H1 (cell line): ENCODE results near the gene ZNF446. TPM values are rescaled to one million over a fixed set of nuclear protein-coding genes. Genes with fewer than 3 reads are reported as not detected.

Source experiments
- CEBPB ChIP-seq: IDR thresholded peaks from 2 replicates; pipeline ENCODE4 v1.6.1; 2012; ENCODE audit warnings: low read depth, low read length
- CHD2 ChIP-seq: IDR thresholded peaks from 2 replicates; pipeline ENCODE4 v1.6.1; 2012; ENCODE audit warnings: low read length, improper control_type of control experiment
- FOSL1 ChIP-seq: IDR thresholded peaks from 2 replicates; pipeline ENCODE4 v1.6.1; 2011; ENCODE audit warnings: mild to moderate bottlenecking, low read depth, low read length, moderate library complexity; ENCODE audit not compliant: insufficient read depth
- KDM4A ChIP-seq: IDR thresholded peaks from one replicate; pipeline ENCODE4 v1.7.1; 2012; ENCODE audit warnings: low read depth, mild to moderate bottlenecking, moderate library complexity, low read length, inconsistent platforms; ENCODE audit not compliant: severe bottlenecking
- POU5F1 ChIP-seq: IDR thresholded peaks from 2 replicates; pipeline ENCODE4 v1.6.1; 2011; ENCODE audit warnings: low read depth, mild to moderate bottlenecking, low read length, moderate library complexity
- RFX5 ChIP-seq: IDR thresholded peaks from 2 replicates; pipeline ENCODE4 v1.6.1; 2011; ENCODE audit warnings: low read depth, low read length, improper control_type of control experiment, borderline replicate concordance
- RXRA ChIP-seq: IDR thresholded peaks from 2 replicates; pipeline ENCODE4 v1.6.1; 2011; ENCODE audit warnings: low read depth, mild to moderate bottlenecking, low read length, moderate library complexity; ENCODE audit not compliant: insufficient read depth
- SRF ChIP-seq: IDR thresholded peaks from 2 replicates; pipeline ENCODE4 v1.6.1; 2011; ENCODE audit warnings: mild to moderate bottlenecking, low read depth, low read length, moderate library complexity
- TBP ChIP-seq: IDR thresholded peaks from 2 replicates; pipeline ENCODE4 v1.6.1; 2011; ENCODE audit warnings: low read depth, low read length, improper control_type of control experiment
- polyA plus RNA-seq, 7 experiments: library from polyadenylated mRNA; depleted of rRNA in 3 of 7; stranded (reverse) in 5 of 7; unstranded in 2 of 7; fragments of >200 nt in 5 of 7; fragments of 200-250 nt in 2 of 7; gene quantifications; 1 replicate in 5 of 7; 2 replicates in 1 of 7; 4 replicates in 1 of 7; pipeline versions ENCODE4 v1.2.1 to v1.2.3, GENCODE V29; 2011 to 2013; ENCODE audit warnings: missing spikeins in 2 of 7, mixed read lengths in 2 of 7
- total RNA-seq: library from RNA; stranded (reverse); fragmentation: NEBNext Ultra II Directional; extraction: Animal tissue kit (Norgen Biotek cat#: 25700); gene quantifications from 2 replicates; pipeline ENCODE4 v1.2.1, GENCODE V29; 2021
- TF ChIP-seq, protein P1 (sequence below): fragments of 300-600 bp; sonication (generic); IDR thresholded peaks from 2 replicates; pipeline ENCODE4 v1.7.1; 2012; ENCODE audit warnings: low read length, moderate library complexity, mild to moderate bottlenecking, inconsistent platforms; ENCODE audit not compliant: insufficient replicate concordance

Gene ZNF446
- total and polyA plus RNA-seq, 2 of the 8 experiments (the other 6 are each of a cell fraction or from before 2014, with no cell fraction given), result 4.1 to 5.5 TPM

DNA sequence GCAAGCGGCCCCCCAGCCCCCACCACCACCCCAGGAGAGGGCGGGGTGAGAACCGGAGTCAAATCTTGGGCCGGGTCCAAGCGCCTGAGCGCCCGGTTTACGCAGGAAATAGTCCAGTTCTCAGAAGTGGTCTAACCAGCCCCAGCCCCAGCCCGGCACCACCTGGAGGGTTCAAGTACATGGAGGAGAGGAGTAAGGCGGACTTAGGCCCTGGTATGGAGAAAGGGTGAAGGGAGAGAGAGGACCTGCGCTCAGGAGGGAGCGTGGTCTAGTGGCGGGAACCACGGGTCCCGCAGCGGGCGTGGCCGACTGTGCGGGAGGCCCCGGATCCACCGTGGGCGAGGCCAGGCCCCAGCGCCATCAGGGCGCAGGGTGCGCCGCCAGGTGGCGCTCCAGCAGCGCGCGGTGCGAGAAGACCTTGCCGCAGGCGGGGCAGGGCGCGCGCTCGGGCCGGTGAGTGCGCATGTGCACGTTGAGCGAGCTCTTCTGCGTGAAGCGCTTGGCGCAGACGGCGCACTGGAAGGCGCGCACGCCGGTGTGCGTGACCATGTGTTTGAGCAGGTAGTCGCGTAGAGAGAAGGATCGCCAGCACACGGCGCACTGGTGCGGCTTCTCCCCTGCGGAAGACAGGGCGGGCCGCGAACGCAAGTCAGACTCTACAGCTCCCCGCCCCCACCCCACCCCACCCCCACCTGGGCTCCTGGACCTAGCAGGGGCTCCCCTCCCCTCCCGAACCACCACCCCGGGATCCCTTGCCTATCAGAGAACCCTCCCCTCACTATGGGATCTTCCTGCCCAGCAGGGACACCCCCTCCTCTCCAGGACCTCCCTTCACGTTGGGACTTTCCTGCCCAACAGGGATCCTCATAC, 37.8 kb downstream of the ZNF446 start (continued):
- TF ChIP-seq, protein P1, sequence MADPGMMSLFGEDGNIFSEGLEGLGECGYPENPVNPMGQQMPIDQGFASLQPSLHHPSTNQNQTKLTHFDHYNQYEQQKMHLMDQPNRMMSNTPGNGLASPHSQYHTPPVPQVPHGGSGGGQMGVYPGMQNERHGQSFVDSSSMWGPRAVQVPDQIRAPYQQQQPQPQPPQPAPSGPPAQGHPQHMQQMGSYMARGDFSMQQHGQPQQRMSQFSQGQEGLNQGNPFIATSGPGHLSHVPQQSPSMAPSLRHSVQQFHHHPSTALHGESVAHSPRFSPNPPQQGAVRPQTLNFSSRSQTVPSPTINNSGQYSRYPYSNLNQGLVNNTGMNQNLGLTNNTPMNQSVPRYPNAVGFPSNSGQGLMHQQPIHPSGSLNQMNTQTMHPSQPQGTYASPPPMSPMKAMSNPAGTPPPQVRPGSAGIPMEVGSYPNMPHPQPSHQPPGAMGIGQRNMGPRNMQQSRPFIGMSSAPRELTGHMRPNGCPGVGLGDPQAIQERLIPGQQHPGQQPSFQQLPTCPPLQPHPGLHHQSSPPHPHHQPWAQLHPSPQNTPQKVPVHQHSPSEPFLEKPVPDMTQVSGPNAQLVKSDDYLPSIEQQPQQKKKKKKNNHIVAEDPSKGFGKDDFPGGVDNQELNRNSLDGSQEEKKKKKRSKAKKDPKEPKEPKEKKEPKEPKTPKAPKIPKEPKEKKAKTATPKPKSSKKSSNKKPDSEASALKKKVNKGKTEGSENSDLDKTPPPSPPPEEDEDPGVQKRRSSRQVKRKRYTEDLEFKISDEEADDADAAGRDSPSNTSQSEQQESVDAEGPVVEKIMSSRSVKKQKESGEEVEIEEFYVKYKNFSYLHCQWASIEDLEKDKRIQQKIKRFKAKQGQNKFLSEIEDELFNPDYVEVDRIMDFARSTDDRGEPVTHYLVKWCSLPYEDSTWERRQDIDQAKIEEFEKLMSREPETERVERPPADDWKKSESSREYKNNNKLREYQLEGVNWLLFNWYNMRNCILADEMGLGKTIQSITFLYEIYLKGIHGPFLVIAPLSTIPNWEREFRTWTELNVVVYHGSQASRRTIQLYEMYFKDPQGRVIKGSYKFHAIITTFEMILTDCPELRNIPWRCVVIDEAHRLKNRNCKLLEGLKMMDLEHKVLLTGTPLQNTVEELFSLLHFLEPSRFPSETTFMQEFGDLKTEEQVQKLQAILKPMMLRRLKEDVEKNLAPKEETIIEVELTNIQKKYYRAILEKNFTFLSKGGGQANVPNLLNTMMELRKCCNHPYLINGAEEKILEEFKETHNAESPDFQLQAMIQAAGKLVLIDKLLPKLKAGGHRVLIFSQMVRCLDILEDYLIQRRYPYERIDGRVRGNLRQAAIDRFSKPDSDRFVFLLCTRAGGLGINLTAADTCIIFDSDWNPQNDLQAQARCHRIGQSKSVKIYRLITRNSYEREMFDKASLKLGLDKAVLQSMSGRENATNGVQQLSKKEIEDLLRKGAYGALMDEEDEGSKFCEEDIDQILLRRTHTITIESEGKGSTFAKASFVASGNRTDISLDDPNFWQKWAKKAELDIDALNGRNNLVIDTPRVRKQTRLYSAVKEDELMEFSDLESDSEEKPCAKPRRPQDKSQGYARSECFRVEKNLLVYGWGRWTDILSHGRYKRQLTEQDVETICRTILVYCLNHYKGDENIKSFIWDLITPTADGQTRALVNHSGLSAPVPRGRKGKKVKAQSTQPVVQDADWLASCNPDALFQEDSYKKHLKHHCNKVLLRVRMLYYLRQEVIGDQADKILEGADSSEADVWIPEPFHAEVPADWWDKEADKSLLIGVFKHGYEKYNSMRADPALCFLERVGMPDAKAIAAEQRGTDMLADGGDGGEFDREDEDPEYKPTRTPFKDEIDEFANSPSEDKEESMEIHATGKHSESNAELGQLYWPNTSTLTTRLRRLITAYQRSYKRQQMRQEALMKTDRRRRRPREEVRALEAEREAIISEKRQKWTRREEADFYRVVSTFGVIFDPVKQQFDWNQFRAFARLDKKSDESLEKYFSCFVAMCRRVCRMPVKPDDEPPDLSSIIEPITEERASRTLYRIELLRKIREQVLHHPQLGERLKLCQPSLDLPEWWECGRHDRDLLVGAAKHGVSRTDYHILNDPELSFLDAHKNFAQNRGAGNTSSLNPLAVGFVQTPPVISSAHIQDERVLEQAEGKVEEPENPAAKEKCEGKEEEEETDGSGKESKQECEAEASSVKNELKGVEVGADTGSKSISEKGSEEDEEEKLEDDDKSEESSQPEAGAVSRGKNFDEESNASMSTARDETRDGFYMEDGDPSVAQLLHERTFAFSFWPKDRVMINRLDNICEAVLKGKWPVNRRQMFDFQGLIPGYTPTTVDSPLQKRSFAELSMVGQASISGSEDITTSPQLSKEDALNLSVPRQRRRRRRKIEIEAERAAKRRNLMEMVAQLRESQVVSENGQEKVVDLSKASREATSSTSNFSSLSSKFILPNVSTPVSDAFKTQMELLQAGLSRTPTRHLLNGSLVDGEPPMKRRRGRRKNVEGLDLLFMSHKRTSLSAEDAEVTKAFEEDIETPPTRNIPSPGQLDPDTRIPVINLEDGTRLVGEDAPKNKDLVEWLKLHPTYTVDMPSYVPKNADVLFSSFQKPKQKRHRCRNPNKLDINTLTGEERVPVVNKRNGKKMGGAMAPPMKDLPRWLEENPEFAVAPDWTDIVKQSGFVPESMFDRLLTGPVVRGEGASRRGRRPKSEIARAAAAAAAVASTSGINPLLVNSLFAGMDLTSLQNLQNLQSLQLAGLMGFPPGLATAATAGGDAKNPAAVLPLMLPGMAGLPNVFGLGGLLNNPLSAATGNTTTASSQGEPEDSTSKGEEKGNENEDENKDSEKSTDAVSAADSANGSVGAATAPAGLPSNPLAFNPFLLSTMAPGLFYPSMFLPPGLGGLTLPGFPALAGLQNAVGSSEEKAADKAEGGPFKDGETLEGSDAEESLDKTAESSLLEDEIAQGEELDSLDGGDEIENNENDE, result no peak
- TF ChIP-seq POU5F1 (no peak), FOSL1 (peak; percentile 77; the same call in 1 of the 2 replicates), KDM4A (peak; percentile 38), TBP (peak; percentile 60; the same call in 1 of the 2 replicates), CEBPB (no peak), SRF (no peak), RFX5 (no peak), CHD2 (0 out of 2 replicates have a peak, but pooled peaks have one; percentile 58), RXRA (0 out of 2 replicates have a peak, but pooled peaks have one; percentile 5)
